Activated CD8-positive, alpha-beta memory T cell treated with anti-CD3 and anti-CD28 coated beads for 4 hours (primary cell): ENCODE measurements around the gene PCSK6.
"Not testable (repeated sequence)": the region's sequence is repeated elsewhere in the genome, so short reads cannot be mapped to it uniquely, and the experiment has no call there.

Experiments used
- DNase-seq, 2 donors: peaks; one replicate each; pipeline ENCODE4 v3.0.0-alpha.2; 2020; ENCODE audit warnings: low read depth in 2 of 2

The PCSK6 gene

DNA sequence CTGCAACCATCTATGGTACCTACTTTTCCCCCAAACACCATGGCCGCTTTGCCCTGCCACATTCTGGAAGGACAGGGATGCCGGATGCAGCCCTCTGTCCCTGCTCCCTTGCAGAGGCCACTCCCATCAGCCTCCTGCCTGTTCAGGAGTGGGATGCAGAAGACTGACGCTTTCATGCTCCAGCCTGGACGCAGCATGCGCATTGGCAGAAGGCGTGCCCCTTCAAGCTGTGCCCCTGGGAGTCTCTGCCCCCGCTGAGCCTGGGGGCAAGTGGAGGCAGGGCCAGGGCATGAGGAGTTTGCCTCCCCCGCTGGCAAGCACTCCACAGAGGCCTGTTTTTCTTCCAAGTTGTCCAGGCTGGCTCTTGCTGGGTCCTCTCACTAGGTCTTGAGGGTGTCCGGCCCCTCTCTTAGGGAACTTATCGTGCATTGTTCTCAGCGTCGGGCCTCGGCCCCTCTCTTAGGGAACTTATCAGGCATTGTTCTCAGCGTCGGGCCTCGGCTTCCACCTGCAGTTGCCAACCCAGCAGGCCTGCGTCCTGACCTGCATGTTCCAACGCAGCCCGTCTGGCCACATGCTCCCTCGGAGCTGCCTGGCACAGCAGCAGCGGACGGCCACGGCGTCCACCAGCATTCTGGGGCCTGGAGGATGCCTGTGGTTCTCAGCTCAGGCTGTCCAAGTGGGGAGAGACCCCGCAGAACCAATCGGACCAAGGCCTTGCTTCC lies 179.9 kb downstream of the PCSK6 start:
- DNase-seq, result no peak

DNA sequence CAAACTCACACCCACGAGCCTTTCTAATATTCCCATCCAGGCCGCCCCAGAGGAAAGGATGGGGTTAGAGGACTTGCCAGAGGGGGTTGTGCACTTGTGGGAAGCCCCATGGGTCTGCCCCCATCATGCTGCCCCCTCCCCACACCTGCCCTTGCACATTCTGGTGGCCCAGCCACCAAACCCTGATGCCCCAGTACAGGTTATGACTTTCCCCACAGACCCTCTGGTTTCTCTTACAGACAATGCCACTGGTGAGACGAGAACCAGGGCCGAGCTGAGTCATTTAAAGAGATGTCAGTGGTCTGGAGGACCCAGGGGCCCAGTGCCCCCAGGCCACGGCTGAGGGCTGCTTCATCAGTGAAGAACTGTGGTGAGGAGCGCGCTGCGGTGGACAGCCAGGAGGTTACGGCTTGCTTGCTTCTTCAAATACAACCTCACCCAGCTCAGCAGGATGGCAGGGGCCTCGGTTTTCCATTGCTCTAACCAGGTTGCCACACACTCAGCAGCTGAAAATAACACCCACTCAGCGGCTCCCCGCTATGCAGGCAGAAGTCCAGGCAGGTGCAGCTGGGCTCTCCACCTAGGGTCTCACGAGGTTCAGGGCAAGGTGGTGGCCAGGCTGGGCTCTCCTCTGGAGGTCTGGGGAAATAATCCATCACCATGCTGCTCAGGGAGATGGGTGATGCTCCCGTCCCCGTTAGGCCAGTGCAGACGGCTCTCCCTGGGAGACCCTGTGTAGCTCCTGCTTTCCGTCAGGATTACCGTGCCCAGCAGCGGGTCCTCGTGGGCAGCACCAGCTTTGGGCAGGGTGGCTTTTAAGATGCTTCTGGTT lies 180.7 kb downstream of the PCSK6 start:
- DNase-seq, result no peak

GRCh38 chr15:101307897-101308603 lies 181.5 kb downstream of the PCSK6 start:
- no peak for DNase-seq

GRCh38 chr15:101307048-101307896 lies 182.2 kb downstream of the PCSK6 start:
- DNase-seq, result no peak

DNA sequence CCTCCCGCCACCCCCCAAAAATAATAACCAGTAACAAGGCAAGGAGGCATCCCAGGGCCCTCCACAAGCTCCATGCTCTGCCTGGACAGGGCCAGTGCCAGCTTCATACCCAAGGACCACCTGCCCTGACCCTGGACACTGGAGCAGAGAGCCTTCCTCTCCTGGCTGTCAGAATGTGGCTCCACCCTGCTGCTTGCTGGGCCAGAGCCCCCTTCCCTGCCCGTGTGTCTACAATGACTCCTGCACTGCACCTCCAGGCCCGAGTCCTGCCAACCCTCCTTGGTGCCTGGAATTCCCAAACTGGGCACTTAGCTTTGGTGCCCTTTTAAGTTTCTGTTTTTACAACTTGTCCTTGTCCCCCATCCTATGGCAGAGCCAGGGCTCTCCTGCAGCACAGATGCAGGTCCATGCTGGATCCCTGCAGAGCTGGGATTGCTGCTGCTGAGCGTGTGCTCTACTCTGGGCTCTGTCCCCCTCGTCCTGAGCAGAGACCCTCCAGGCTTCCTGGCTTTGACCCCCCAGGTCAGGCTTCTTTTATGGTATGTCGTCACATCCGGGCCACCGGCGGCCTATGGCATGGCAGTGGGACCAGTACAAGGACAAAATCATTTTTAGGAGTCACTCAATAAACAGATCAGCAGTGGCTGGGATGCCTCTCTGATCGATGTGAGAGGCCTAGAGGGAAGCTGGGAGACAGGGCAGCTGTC lies 183.0 kb downstream of the PCSK6 start:
- DNase-seq, result no peak

GRCh38 chr15:101305820-101306255 lies 183.7 kb downstream of the PCSK6 start:
- no peak for DNase-seq

DNA sequence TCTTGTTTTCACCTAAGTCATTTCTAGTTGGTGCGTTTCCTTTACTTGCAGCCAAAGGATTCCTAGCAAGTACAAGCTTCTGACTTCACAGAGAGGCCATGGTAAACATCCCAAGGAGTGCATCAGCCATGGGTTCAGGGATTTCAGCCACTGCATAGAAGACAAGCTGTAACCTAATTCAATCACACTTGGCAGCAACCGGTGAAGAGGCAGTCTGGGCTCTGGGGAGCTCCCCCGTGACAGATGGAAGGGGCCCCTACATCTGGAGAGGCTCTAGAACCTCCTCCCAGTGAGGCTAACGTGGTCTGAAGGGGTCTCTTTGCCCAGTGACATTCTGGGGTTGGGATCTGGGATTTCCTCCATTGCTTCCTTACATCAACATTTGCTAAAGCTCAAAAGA lies 186.1 kb downstream of the PCSK6 start:
- DNase-seq, result no peak

DNA sequence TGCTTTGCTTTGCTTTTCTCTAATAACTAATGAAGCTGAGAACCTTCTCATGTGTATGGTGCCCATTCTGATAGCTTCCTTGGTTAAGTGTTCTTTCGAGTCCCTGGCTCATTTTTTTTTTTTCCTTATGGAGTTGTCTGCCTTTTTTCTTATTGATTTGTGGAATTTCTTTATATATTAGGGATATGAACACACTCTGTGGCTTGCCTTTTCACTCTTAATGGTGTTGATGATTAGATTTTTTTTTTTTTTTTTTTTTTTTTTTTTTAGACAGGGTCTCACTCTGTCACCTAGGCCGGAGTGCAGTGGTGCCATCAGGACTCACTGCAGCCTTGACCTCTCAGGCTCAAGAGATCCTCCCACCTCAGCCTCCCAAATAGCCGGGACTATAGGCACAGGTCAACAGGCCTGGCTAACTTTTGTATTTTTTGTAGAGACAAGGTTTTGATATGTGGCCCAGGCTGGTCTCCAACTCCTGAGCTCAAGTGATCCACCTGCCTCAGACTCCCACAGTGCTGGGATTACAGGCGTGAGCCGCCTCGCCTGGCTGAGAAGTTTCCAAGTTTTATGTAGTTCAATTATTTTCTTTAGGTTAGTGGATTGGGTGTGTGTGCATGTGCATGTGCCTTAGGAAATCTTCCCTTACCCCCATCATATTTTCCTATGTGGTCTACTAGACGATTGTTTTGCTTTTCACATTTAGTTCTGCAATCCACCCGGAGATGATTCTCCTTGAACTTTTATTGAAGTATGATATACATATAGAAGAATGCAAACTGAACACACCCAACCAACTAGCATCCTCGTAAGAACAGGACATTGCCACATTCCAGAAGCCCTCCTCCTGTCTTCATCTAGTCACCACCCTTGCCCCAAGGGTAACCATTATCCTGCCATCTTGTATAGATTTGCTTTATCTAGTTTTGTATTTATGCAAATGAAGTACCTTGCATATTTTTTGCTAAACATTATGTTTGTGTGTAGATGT lies 192.8 kb downstream of the PCSK6 start:
- DNase-seq, result no peak

GRCh38 chr15:101295607-101296161 lies 193.8 kb downstream of the PCSK6 start:
- no peak for DNase-seq

- peak; percentile 94 to 95 for DNase-seq
Observed at GRCh38 chr15:101294731-101295606, 194.5 kb downstream of the PCSK6 start, which contains the start of gene SNRPA1. SNRPA1 (minus strand) TSS chr15:101295248; CDS start chr15:101295178, 70 bp downstream.

GRCh38 chr15:101293122-101293521 lies 196.4 kb downstream of the PCSK6 start:
- DNase-seq, result no peak

GRCh38 chr15:101288905-101289513 lies 200.5 kb downstream of the PCSK6 start:
- DNase-seq, result no peak

DNA sequence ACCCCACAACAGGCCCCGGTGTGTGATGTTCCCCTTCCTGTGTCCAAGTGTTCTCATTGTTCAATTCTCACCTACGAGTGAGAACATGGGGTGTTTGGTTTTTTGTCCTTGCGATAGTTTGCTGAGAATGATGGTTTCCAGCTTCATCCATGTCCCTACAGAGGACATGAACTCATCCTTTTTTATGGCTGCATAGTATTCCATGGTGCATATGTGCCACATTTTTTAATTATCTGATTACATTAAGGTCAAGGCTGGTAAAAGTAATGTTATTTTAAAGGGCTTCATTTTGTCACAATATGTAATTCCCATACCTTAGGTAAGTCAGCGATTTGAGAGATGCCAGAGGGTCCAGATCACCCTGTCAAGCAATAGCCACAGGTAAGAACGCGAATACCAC lies 202.2 kb downstream of the PCSK6 start:
- not testable (repeated sequence) for DNase-seq

- DNase-seq, result no peak
Observed at GRCh38 chr15:101286471-101287114, 202.9 kb downstream of the PCSK6 start.

- no peak for DNase-seq
Observed at GRCh38 chr15:101283931-101284330, 205.6 kb downstream of the PCSK6 start.

DNA sequence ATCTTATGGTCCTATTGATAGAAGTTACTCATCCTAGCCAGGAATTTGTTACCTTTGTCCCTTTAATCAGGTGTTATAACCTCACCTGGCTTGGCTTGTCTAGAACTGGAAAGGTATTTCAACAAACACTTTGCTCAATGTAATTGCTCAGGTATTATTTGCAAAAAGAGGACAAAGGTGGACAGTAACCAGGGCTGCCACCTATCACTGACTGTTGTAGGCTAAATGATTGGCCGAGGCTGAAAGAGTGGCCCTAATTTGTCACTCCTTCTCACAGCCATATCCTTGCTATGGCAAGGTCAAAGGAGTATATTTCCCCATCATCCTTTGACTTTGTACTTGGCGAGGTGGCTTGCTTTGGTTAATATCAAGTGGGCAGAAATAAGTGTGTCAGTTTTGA lies 209.5 kb downstream of the PCSK6 start:
- no peak for DNase-seq

- no peak for DNase-seq
Observed at GRCh38 chr15:101277943-101278564, 211.5 kb downstream of the PCSK6 start.
